ENCODE results near the gene PIP5KL1. TPM values are rescaled to one million over a fixed set of nuclear protein-coding genes. Genes with fewer than 3 reads are reported as not detected.

Gene PIP5KL1
- total and polyA plus RNA-seq, 4 donors = 2.7 to 19.1 (median 11.9) TPM

DNA sequence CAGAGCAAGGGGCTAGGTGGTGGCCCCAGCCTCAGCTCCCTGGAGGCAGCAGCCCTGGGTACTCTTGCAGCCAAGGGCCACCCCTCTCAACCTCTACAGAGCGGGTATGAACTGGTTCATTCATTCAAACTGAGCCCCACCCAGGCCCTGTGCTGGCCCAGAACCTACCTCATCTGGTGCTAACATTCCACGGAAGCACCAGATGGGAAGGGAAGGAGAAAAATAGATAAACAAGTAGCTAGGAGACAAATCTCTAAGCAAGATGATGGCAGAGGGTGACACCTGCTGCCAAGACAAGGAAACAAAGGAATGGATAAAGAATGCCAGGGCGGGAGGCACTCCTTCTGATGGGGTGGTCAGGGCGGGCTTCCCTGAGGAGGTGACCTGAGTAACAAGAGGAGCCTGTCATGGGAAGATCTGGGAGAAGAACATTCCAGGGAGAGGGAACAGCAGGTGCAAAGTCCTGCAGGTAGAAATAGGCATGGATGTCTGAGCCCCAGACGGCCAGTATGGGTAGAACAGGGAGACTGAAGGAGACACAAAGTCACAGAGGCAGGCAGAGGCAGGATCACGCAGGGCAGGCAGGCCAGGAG is 19.9 kb downstream of the PIP5KL1 start:
- DNase-seq (ENCODE audit: low read depth in 4 of 6, low spot score in 6 of 6) = peak in 2 of 6 donors; percentile 55 to 77
- 71% methylated on average over 5 of the region's 6 CpGs for WGBS (ENCODE audit: insufficient coverage)
- H3K4me3 ChIP-seq (ENCODE audit: low read depth, low read length) = no peak overlapping the region
- H3K4me1 ChIP-seq (ENCODE audit: control insufficient read depth, insufficient read depth, low read length) = peaks cover 30% of the 10 kb centered on the region
- no peaks in the 10 kb centered on the region for H3K27me3 ChIP-seq (ENCODE audit: control insufficient read depth, insufficient read depth, low read length)
- H3K27ac ChIP-seq (ENCODE audit: low read depth, low read length) = no peak overlapping the region
- peaks cover 69% of the 10 kb centered on the region for H3K36me3 ChIP-seq (ENCODE audit: control insufficient read depth, insufficient read depth, low read length)
- H3K9me3 ChIP-seq (ENCODE audit: control insufficient read depth, insufficient read depth, low read length) = no peaks in the 10 kb centered on the region

DNA sequence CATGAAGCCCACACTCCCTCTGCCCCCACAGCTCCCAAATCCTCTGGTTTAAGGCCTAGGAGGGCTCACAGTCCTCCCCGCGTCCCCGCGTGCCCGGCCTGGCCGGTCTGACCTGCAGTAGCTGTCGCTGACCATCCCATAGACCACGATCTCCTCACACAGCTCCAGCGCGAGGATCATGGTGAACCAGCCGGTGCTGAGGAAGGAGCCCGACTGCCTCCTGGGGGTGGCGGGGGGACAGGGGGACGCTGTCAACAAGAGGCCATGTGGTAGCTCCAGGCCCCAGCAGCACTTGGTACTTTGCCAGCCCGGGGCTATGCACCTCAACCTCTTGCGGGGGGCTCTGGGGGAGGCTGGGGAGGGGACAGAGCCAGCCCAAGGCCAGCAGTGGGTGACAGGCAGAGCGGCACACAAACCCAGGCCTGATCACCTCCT is 20.7 kb downstream of the PIP5KL1 start:
- Histone ChIP-seq H3K27me3 (ENCODE audit: control insufficient read depth, insufficient read depth, low read length) (no peaks in the 10 kb centered on the region), H3K4me3 (ENCODE audit: low read depth, low read length) (no peak overlapping the region), H3K27ac (ENCODE audit: low read depth, low read length) (no peak overlapping the region), H3K36me3 (ENCODE audit: control insufficient read depth, insufficient read depth, low read length) (peaks cover 72% of the 10 kb centered on the region), H3K4me1 (ENCODE audit: control insufficient read depth, insufficient read depth, low read length) (peaks cover 33% of the 10 kb centered on the region), H3K9me3 (ENCODE audit: control insufficient read depth, insufficient read depth, low read length) (no peaks in the 10 kb centered on the region)
- 84% methylated on average over 14 of the region's 17 CpGs for WGBS (ENCODE audit: insufficient coverage)
- DNase-seq (ENCODE audit: low read depth in 4 of 6, low spot score in 6 of 6) = no peak

DNA sequence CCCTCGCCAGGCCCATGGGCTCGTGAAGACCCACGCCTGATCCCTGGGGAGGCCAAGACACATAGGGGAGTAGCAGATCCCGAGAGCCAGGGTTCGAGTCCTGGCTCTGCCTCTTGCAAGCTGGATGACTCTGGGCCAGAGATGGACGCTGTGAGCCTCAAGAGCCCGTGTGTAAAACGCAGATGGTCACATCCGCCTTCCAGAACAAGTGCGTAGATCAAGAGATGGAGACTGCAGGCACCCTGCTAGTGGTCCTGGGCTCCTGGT is 22.0 kb downstream of the PIP5KL1 start:
- no peaks in the 10 kb centered on the region for H3K27me3 ChIP-seq (ENCODE audit: control insufficient read depth, insufficient read depth, low read length)
- peaks cover 45% of the 10 kb centered on the region for H3K4me1 ChIP-seq (ENCODE audit: control insufficient read depth, insufficient read depth, low read length)
- DNase-seq (ENCODE audit: low read depth in 4 of 6, low spot score in 6 of 6) = no peak
- H3K27ac ChIP-seq (ENCODE audit: low read depth, low read length) = no peak overlapping the region
- H3K36me3 ChIP-seq (ENCODE audit: control insufficient read depth, insufficient read depth, low read length) = peaks cover 67% of the 10 kb centered on the region
- 99% methylated on average over 10 of the region's 10 CpGs for WGBS (ENCODE audit: insufficient coverage)
- H3K4me3 ChIP-seq (ENCODE audit: low read depth, low read length) = no peak overlapping the region
- no peaks in the 10 kb centered on the region for H3K9me3 ChIP-seq (ENCODE audit: control insufficient read depth, insufficient read depth, low read length)

DNA sequence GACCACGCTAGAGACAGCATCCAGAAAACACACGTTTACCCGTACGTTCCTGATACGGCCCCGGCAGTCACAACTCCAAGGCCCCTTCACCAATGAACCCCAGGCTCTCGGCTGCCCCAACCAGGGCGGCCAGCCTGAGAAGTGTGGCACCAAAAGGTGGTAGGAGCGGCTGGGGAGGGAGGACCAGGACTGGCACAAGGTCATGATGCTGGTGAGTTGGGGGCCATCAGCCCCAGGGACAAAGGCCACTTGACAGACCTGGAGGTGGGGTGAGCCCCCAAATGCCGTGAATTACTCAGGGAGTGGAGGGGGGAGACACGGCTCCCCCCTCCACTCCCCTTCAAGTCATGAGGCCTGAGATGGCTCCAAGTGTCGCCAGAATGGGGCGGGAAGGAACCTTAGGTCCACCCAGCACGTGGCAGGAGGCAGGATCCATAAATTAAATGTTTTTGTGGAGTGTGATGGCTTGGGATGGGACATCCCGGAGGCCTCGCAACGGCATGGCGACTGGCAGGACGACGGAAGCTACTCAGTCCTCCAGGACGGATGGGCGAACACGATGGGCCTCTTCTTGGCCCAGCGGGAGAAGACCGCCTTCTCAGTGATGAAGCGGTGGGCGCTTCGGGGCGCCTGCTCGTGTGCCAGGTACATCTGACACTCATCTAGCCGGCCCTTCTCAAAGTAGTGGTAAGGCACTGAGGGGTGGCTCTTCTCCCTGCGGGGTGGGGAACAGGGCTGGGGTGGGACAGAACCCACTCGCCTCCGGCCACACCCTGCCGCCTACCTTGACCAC is 22.5 kb downstream of the PIP5KL1 start:
- H3K36me3 ChIP-seq (ENCODE audit: control insufficient read depth, insufficient read depth, low read length) = peaks cover 64% of the 10 kb centered on the region
- no peak overlapping the region for H3K27ac ChIP-seq (ENCODE audit: low read depth, low read length)
- no peaks in the 10 kb centered on the region for H3K9me3 ChIP-seq (ENCODE audit: control insufficient read depth, insufficient read depth, low read length)
- no peak for DNase-seq (ENCODE audit: low read depth in 4 of 6, low spot score in 6 of 6)
- no peak overlapping the region for H3K4me3 ChIP-seq (ENCODE audit: low read depth, low read length)
- peaks cover 50% of the 10 kb centered on the region for H3K4me1 ChIP-seq (ENCODE audit: control insufficient read depth, insufficient read depth, low read length)
- H3K27me3 ChIP-seq (ENCODE audit: control insufficient read depth, insufficient read depth, low read length) = no peaks in the 10 kb centered on the region
- 82% methylated on average over 17 of the region's 35 CpGs for WGBS (ENCODE audit: insufficient coverage)

DNA sequence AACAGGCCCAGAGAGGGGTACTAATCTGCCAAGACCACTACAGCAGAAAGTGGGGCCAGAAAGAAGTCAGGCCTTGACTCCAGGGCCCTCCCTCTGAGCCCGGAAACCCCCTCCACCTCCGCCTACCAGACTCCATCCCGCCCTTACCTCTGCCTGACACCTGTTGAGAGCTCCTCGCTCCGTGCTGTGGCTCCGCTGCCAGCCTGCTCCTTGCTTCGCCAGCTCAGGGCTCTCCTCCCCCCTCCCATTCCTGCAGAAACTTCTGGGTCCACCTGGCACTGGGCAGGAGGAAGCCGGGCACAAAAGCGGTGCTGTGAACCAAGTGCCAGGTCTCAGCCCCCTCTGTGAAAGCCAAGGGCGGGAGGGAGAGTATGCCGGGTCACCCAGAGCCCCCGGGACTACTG is 24.8 kb downstream of the PIP5KL1 start:
- WGBS (ENCODE audit: insufficient coverage) = 68% methylated on average over 12 of the region's 12 CpGs
- H3K36me3 ChIP-seq (ENCODE audit: control insufficient read depth, insufficient read depth, low read length) = peaks cover 44% of the 10 kb centered on the region
- no peaks in the 10 kb centered on the region for H3K27me3 ChIP-seq (ENCODE audit: control insufficient read depth, insufficient read depth, low read length)
- H3K27ac ChIP-seq (ENCODE audit: low read depth, low read length) = peak overlapping the region; percentile 82
- no peak overlapping the region for H3K4me3 ChIP-seq (ENCODE audit: low read depth, low read length)
- no peaks in the 10 kb centered on the region for H3K9me3 ChIP-seq (ENCODE audit: control insufficient read depth, insufficient read depth, low read length)
- H3K4me1 ChIP-seq (ENCODE audit: control insufficient read depth, insufficient read depth, low read length) = peaks cover 48% of the 10 kb centered on the region
- DNase-seq (ENCODE audit: low read depth in 4 of 6, low spot score in 6 of 6) = peak in 1 of 6 donors; percentile 40

DNA sequence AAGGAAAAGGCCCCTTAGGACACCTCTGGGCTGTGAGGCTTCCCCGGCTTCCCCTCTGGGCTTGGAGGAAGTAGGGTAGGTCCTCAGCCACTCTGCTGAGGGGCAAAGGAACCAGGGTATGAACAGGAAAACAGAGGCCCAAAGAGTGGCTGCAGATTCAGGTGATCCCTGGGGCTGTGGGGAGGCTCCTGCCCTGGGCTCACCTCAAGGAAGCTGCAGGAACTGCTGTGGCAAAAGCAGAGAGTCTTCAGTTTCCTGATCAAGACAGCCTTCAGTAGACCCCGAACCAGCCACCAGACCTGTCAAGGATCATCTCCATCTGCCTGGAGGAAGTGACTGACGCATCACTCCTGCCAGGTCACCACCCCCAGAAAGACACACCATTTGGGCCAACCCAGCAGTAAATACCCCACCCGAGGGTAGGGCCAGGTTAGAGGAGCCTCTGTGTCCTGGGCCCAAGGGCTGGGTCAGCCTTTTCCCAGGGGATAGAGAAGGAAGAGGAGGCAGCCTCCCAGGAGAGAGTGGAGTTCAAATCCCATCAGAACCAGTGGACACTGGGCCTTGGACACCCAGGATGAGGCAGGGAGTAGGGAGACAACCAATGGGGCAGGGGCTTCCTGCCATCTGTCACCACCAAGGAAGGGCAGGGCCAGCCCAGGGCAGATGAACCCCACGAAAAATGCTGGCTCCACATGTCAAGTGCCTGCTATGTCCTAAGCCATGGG is 25.4 kb downstream of the PIP5KL1 start:
- peaks cover 39% of the 10 kb centered on the region for H3K36me3 ChIP-seq (ENCODE audit: control insufficient read depth, insufficient read depth, low read length)
- no peak overlapping the region for H3K4me3 ChIP-seq (ENCODE audit: low read depth, low read length)
- H3K9me3 ChIP-seq (ENCODE audit: control insufficient read depth, insufficient read depth, low read length) = no peaks in the 10 kb centered on the region
- peak overlapping the region; percentile 82 for H3K27ac ChIP-seq (ENCODE audit: low read depth, low read length)
- no peak for DNase-seq (ENCODE audit: low read depth in 4 of 6, low spot score in 6 of 6)
- H3K27me3 ChIP-seq (ENCODE audit: control insufficient read depth, insufficient read depth, low read length) = no peaks in the 10 kb centered on the region
- 82% methylated on average over 4 of the region's 5 CpGs for WGBS (ENCODE audit: insufficient coverage)
- H3K4me1 ChIP-seq (ENCODE audit: control insufficient read depth, insufficient read depth, low read length) = peaks cover 46% of the 10 kb centered on the region

DNA sequence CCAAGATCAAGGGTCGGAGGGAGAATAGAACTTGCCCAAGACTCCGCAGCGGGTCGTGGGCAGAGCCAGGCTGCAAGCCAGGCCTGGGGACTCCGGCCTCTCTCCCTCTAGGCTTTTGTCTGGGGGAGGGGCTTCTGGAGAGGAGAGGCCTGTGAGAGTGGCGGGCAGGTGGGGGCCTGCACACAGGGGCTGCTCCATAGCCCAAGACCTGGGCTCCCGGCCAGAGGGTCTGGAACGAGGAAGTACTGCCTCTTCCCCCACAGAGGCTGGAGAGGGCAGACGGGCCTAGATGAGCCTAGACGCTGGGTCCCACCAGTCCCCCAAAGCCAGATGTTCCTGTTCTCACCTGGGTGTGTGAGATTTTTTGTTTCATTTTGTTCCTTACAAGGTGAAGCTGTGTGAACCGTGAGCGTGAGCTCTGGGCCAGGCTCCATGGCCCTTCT is 26.0 kb downstream of the PIP5KL1 start:
- H3K27me3 ChIP-seq (ENCODE audit: control insufficient read depth, insufficient read depth, low read length) = no peaks in the 10 kb centered on the region
- H3K4me1 ChIP-seq (ENCODE audit: control insufficient read depth, insufficient read depth, low read length) = peaks cover 52% of the 10 kb centered on the region
- peaks cover 33% of the 10 kb centered on the region for H3K36me3 ChIP-seq (ENCODE audit: control insufficient read depth, insufficient read depth, low read length)
- H3K4me3 ChIP-seq (ENCODE audit: low read depth, low read length) = no peak overlapping the region
- H3K27ac ChIP-seq (ENCODE audit: low read depth, low read length) = peak overlapping the region; percentile 82
- H3K9me3 ChIP-seq (ENCODE audit: control insufficient read depth, insufficient read depth, low read length) = no peaks in the 10 kb centered on the region
- WGBS (ENCODE audit: insufficient coverage) = 43% methylated on average over 7 of the region's 12 CpGs
- peak in 1 of 6 donors; percentile 64 for DNase-seq (ENCODE audit: low read depth in 4 of 6, low spot score in 6 of 6)

DNA sequence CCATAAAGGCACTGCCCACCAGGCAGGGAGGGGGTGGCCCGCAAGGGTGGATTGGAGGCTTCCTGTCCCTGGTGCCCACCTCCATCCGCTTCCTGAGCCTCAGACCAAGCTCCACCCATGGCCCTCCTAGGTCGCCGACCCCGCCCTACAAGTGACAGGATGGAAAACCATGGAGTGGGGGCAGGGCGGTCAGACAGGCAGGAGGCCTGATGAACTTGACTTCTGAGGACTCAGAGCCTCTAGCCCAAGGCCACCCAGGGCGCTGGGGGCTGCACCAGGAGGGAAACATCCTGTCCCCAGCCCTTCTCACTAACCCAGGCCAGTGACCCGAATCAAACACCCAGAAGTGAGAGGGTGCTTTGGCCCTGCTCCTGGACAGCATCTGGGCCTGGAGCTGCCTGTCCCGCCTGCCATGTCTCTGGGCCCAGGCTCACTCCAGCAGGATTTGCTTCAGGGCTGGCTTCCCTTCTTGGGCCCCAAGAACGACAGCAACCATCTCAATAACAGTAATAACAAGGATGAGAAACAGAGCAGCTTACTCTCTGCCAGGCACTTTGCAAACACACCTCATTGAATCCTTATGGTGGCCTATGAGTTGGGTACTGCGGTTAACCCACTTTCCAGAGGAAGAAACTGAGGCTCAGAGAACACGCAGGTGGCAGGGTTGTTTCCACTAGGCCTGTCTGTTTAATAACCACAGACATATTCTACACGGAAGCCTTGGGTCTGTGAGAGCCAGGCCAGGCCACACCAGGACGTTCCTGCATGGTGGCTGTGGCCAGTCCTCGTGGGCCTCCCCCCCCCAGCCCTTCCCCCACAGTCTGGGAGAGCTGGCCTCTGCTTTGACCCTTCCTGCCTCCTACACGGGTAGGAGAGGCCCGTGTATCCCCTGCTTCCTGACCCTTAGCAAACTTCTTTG is 26.8 kb downstream of the PIP5KL1 start:
- DNase-seq (ENCODE audit: low read depth in 4 of 6, low spot score in 6 of 6) = peak in 1 of 6 donors; percentile 50
- H3K27me3 ChIP-seq (ENCODE audit: control insufficient read depth, insufficient read depth, low read length) = no peaks in the 10 kb centered on the region
- peaks cover 31% of the 10 kb centered on the region for H3K36me3 ChIP-seq (ENCODE audit: control insufficient read depth, insufficient read depth, low read length)
- H3K9me3 ChIP-seq (ENCODE audit: control insufficient read depth, insufficient read depth, low read length) = no peaks in the 10 kb centered on the region
- WGBS (ENCODE audit: insufficient coverage) = 57% methylated on average over 11 of the region's 17 CpGs
- H3K4me3 ChIP-seq (ENCODE audit: low read depth, low read length) = no peak overlapping the region
- peak overlapping the region; percentile 82 for H3K27ac ChIP-seq (ENCODE audit: low read depth, low read length)
- H3K4me1 ChIP-seq (ENCODE audit: control insufficient read depth, insufficient read depth, low read length) = peaks cover 55% of the 10 kb centered on the region

Measured in spinal cord (tissue), 10 donors.